Subcutaneous adipose tissue (tissue), 4 donors: ENCODE data around the gene PLEKHA4. TPM values are rescaled to one million over a fixed set of nuclear protein-coding genes. Genes with fewer than 3 reads are reported as not detected.

Experiments used
- total RNA-seq, 4 donors: library from RNA; depleted of rRNA; stranded (reverse); fragments of >200 nt; gene quantifications; one replicate each; pipeline ENCODE4 v1.1.0, GENCODE V29; 2016
- TF ChIP-seq, protein P1 (sequence below): fragments of 450-650 bp; IDR thresholded peaks from one replicate; pipeline ENCODE4 v1.5.1; 2016; ENCODE audit warnings: low read depth, mild to moderate bottlenecking, control low read depth, antibody characterized with exemption, moderate library complexity

The PLEKHA4 gene
- total RNA-seq, 4 donors from 2014 or later, result 5.7 to 27.3 (median 8.5) TPM

GRCh38 chr19:48858984-48859710 lies 9.3 kb downstream of the PLEKHA4 start:
- TF ChIP-seq, protein P1, sequence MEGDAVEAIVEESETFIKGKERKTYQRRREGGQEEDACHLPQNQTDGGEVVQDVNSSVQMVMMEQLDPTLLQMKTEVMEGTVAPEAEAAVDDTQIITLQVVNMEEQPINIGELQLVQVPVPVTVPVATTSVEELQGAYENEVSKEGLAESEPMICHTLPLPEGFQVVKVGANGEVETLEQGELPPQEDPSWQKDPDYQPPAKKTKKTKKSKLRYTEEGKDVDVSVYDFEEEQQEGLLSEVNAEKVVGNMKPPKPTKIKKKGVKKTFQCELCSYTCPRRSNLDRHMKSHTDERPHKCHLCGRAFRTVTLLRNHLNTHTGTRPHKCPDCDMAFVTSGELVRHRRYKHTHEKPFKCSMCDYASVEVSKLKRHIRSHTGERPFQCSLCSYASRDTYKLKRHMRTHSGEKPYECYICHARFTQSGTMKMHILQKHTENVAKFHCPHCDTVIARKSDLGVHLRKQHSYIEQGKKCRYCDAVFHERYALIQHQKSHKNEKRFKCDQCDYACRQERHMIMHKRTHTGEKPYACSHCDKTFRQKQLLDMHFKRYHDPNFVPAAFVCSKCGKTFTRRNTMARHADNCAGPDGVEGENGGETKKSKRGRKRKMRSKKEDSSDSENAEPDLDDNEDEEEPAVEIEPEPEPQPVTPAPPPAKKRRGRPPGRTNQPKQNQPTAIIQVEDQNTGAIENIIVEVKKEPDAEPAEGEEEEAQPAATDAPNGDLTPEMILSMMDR, result no peak

GRCh38 chr19:48856921-48857320 lies 11.5 kb downstream of the PLEKHA4 start:
- TF ChIP-seq, protein P1, result no peak

DNA sequence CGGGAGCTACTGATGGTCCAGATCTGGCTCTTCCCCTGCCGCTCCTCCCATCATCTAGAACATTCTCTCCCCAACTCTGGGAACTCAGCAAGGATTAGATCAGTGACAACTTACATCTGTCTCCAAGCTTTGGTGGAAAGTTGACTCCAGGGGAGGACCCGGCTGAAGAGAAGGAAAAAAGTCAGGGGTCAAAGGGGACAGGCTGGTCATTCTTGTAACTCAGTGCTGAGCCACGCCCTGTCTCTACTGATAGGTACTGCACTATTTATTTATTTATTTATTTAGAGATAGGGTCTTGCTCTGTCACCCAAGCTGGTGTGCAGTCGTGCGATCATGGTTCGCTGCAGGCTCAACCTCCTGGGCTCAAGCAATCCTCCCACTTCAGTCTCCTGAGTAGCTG lies 14.3 kb downstream of the PLEKHA4 start:
- TF ChIP-seq, protein P1, result no peak

- TF ChIP-seq, protein P1, result no peak
Observed at GRCh38 chr19:48853483-48853882, 14.9 kb downstream of the PLEKHA4 start.

GRCh38 chr19:48852292-48852691 lies 16.1 kb downstream of the PLEKHA4 start:
- TF ChIP-seq, protein P1, result no peak

DNA sequence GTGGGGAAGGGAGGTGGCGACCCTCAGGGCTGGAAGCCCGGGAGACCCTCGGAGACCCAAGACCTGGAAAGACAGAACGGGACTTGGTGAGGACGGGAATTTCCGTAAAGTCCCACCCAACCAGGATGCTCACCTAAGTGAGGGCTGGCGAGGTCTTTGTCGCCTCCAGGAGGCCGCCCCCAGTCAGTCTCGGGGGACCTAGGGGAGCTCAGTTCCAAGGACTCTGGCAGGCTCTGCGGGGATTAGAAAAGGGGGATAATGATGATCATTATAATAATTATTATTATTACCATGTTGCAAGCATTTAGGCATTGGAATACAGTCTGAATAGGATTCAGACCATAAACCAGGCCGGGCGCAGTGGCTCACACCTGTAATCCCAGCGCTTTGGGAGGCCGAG lies 23.0 kb downstream of the PLEKHA4 start:
- TF ChIP-seq, protein P1, result no peak

GRCh38 chr19:48844472-48844871 lies 23.9 kb downstream of the PLEKHA4 start:
- TF ChIP-seq, protein P1, result no peak
